Choroid plexus epithelial cell (primary cell): ENCODE results near the gene GNB5.

Source experiments
- DNase-seq: peaks from one replicate; pipeline ENCODE4 v3.0.0-alpha.2; 2010; ENCODE audit warnings: low read depth
- H3K4me3 ChIP-seq: 2 replicates; pipeline ENCODE4 v1.5.1; 2011; ENCODE audit warnings: low read depth, mild to moderate bottlenecking, control low read depth, low read length, moderate library complexity
- CTCF ChIP-seq: conservative IDR thresholded peaks from 2 replicates; pipeline ENCODE4 v1.5.1; 2011; ENCODE audit warnings: low read depth, mild to moderate bottlenecking, control low read depth, inconsistent platforms, low read length, moderate library complexity

Gene GNB5

GRCh38 chr15:52107238-52107637 lies 84.0 kb downstream of the GNB5 start:
- H3K4me3 ChIP-seq = no peak overlapping the region
- TF ChIP-seq CTCF = no peak
- DNase-seq = no peak

- no peak overlapping the region for H3K4me3 ChIP-seq
- DNase-seq = no peak
- TF ChIP-seq CTCF = no peak
These were observed 84.6 kb downstream of the GNB5 start for GRCh38 chr15:52106641-52107040.

- no peak overlapping the region for H3K4me3 ChIP-seq
- no peak for TF ChIP-seq CTCF
- no peak for DNase-seq
These were observed 85.3 kb downstream of the GNB5 start for GRCh38 chr15:52105846-52106245.

- DNase-seq = no peak
- no peak for TF ChIP-seq CTCF
- no peak overlapping the region for H3K4me3 ChIP-seq
These were observed 86.6 kb downstream of the GNB5 start for GRCh38 chr15:52104532-52105004.

- TF ChIP-seq CTCF = no peak
- no peak overlapping the region for H3K4me3 ChIP-seq
- peak; percentile 97 for DNase-seq
These were observed 87.7 kb downstream of the GNB5 start for GRCh38 chr15:52103217-52104207.

- peak; percentile 97 for DNase-seq
- H3K4me3 ChIP-seq = no peak overlapping the region
- no peak for TF ChIP-seq CTCF
These were observed 88.7 kb downstream of the GNB5 start for GRCh38 chr15:52102463-52102862.
